OCI-LY1 (cell line): ENCODE data around the gene GPR142.

Experiments used
- H2AFZ ChIP-seq: fragments of 200-600 bp; sonication (generic), shearing (Covaris generic); 2 replicates; pipeline ENCODE4 v1.6.0; 2014; ENCODE audit warnings: antibody characterized with exemption, mild to moderate bottlenecking, low read length
- H3F3A ChIP-seq: fragments of 200-600 bp; sonication (generic), shearing (Covaris generic); 2 replicates; pipeline ENCODE4 v1.6.0; 2014; ENCODE audit warnings: mild to moderate bottlenecking, antibody characterized with exemption, low read length, moderate library complexity; ENCODE audit not compliant: insufficient read depth
- H3K27ac ChIP-seq: fragments of 200-600 bp; sonication (generic); 2 replicates; pipeline ENCODE4 v1.5.1; 2014; ENCODE audit warnings: low read length, mixed run types, mild to moderate bottlenecking, low read depth; ENCODE audit not compliant: poor library complexity, severe bottlenecking
- H3K27me3 ChIP-seq: fragments of 200-600 bp; sonication (generic); 2 replicates; pipeline ENCODE4 v1.6.0; 2014; ENCODE audit warnings: antibody characterized with exemption, mild to moderate bottlenecking, low read length, moderate library complexity; ENCODE audit not compliant: insufficient read depth
- H3K36me3 ChIP-seq: fragments of 200-600 bp; sonication (generic); 2 replicates; pipeline ENCODE4 v1.6.1; 2014; ENCODE audit warnings: mild to moderate bottlenecking, antibody characterized with exemption, low read length, moderate library complexity, mixed read lengths; ENCODE audit not compliant: insufficient read depth
- H3K4me1 ChIP-seq: fragments of 200-600 bp; sonication (generic); 2 replicates; pipeline ENCODE4 v1.5.1; 2014; ENCODE audit warnings: mild to moderate bottlenecking, low read length, moderate library complexity; ENCODE audit not compliant: insufficient read depth, severe bottlenecking
- H3K4me2 ChIP-seq: fragments of 200-600 bp; sonication (generic), shearing (Covaris generic); 2 replicates; pipeline ENCODE4 v1.6.1; 2014; ENCODE audit warnings: low read length
- H3K4me3 ChIP-seq: fragments of 200-600 bp; sonication (generic); 2 replicates; pipeline ENCODE4 v1.5.1; 2014; ENCODE audit warnings: low read length, low read depth, mild to moderate bottlenecking, mixed read lengths; ENCODE audit not compliant: poor library complexity, severe bottlenecking
- H3K79me2 ChIP-seq: fragments of 200-600 bp; shearing (Covaris generic); 2 replicates; pipeline ENCODE4 v1.6.1; 2016; ENCODE audit warnings: mixed run types, low read length, mixed read lengths; ENCODE audit not compliant: insufficient read depth
- H3K9ac ChIP-seq: fragments of 200-600 bp; sonication (generic), shearing (Covaris generic); 2 replicates; pipeline ENCODE4 v1.6.1; 2014; ENCODE audit warnings: mild to moderate bottlenecking, low read length, mixed read lengths
- H3K9me2 ChIP-seq: fragments of 200-600 bp; sonication (generic), shearing (Covaris generic); 2 replicates; pipeline ENCODE4 v1.6.1; 2014; ENCODE audit warnings: low read depth, mild to moderate bottlenecking, low read length, mixed read lengths
- H3K9me3 ChIP-seq: fragments of 200-600 bp; shearing (Covaris generic); 2 replicates; pipeline ENCODE4 v1.6.1; 2014; ENCODE audit warnings: low read length, mixed read lengths
- H4K20me1 ChIP-seq: fragments of 200-600 bp; sonication (generic), shearing (Covaris generic); 2 replicates; pipeline ENCODE4 v1.6.0; 2016; ENCODE audit warnings: mild to moderate bottlenecking, low read length; ENCODE audit not compliant: insufficient read depth
- CTCF ChIP-seq: fragments of 200-600 bp; sonication (generic), shearing (Covaris generic); IDR thresholded peaks from 2 replicates; pipeline ENCODE4 v1.5.1; 2017; ENCODE audit warnings: mild to moderate bottlenecking, antibody characterized with exemption, low read length, moderate library complexity, mixed read lengths
- EZH2 ChIP-seq: fragments of 200-600 bp; sonication (generic), shearing (Covaris generic); IDR thresholded peaks from 2 replicates; pipeline ENCODE4 v1.8.0; 2017; ENCODE audit warnings: borderline replicate concordance, mixed run types, mild to moderate bottlenecking, antibody characterized with exemption, low read length, moderate library complexity, mixed read lengths

Gene GPR142

GRCh38 chr17:74396567-74396966 lies 29.3 kb downstream of the GPR142 start:
- Histone ChIP-seq H2AFZ (no peak overlapping the region), H3K4me1 (no peaks in the 10 kb centered on the region), H4K20me1 (no peaks in the 10 kb centered on the region), H3K27me3 (no peaks in the 10 kb centered on the region; the same call in 1 of the 2 replicates), H3F3A (no peaks in the 10 kb centered on the region), H3K9me2 (no peaks in the 10 kb centered on the region), H3K79me2 (no peaks in the 10 kb centered on the region), H3K9me3 (no peaks in the 10 kb centered on the region), H3K4me2 (no peak overlapping the region), H3K9ac (no peak overlapping the region), H3K27ac (no peak overlapping the region), H3K4me3 (no peak overlapping the region), H3K36me3 (no peaks in the 10 kb centered on the region)
- TF ChIP-seq CTCF = no peak
- no peak for TF ChIP-seq EZH2

GRCh38 chr17:74402048-74402447 lies 34.7 kb downstream of the GPR142 start:
- H3K9ac ChIP-seq = no peak overlapping the region
- H3K27ac ChIP-seq = no peak overlapping the region
- H3K4me1 ChIP-seq = no peaks in the 10 kb centered on the region
- H3K4me3 ChIP-seq = no peak overlapping the region
- H4K20me1 ChIP-seq = no peaks in the 10 kb centered on the region
- no peak overlapping the region for H3K4me2 ChIP-seq
- no peaks in the 10 kb centered on the region for H3K9me3 ChIP-seq
- no peaks in the 10 kb centered on the region for H3K36me3 ChIP-seq
- no peaks in the 10 kb centered on the region for H3K27me3 ChIP-seq
- no peaks in the 10 kb centered on the region for H3K9me2 ChIP-seq
- no peaks in the 10 kb centered on the region for H3F3A ChIP-seq
- TF ChIP-seq EZH2 (no peak), CTCF (no peak)
- no peaks in the 10 kb centered on the region for H3K79me2 ChIP-seq
- no peak overlapping the region for H2AFZ ChIP-seq

GRCh38 chr17:74403512-74404137 lies 36.3 kb downstream of the GPR142 start:
- Histone ChIP-seq H3K36me3 (no peaks in the 10 kb centered on the region), H3F3A (no peaks in the 10 kb centered on the region), H3K9me2 (no peaks in the 10 kb centered on the region), H3K27me3 (no peaks in the 10 kb centered on the region), H3K4me2 (no peak overlapping the region), H3K9me3 (no peaks in the 10 kb centered on the region), H3K27ac (no peak overlapping the region), H3K79me2 (no peaks in the 10 kb centered on the region), H3K9ac (no peak overlapping the region), H2AFZ (no peak overlapping the region), H4K20me1 (no peaks in the 10 kb centered on the region), H3K4me3 (no peak overlapping the region), H3K4me1 (no peaks in the 10 kb centered on the region)
- TF ChIP-seq EZH2 = no peak
- no peak for TF ChIP-seq CTCF
